AG09319 (cell line): ENCODE measurements around the gene ARVCF.

ENCODE experiments used
- DNase-seq: peaks from one replicate; pipeline ENCODE4 v3.0.0-alpha.2; 2010; ENCODE audit warnings: low read depth; ENCODE audit errors: extremely low read depth
- TF ChIP-seq, protein P1 (sequence below): IDR thresholded peaks from 2 replicates; pipeline ENCODE4 v1.5.1; 2011; ENCODE audit warnings: low read depth, mild to moderate bottlenecking, inconsistent platforms, low read length, moderate library complexity

Gene ARVCF

DNA sequence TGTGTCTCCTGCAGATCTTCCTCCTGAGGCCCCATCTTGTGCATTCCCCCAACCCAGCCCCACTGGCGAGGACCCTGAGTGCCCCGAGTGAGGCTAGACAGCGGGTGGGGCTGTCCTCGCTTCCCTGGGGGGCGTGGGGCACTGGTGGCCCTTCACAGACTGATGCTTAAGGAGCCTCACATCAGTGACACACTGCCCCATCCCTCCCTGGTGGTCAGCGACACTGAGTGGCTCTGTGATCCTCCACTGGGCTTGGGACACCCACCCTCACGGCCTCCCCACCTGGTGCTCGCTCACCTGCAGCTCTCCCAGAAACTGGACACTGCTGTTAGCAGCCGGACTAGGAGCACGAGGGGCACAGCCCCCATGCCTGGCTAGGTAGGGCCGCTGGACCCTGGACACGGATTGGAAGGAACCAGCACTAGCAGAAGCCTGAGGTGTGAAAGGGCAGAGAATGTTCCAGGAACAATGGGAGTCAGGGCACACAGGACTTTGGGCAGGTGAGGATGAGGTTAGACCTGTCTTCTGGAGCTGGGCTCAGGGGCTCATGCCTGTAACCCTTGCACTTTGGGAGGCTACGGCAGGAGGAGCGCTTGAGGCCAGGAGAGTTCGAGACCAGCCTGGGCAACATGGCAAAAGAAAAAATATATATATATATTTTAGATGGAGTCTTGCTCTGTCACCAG, 51.8 kb downstream of the ARVCF start:
- no peak for DNase-seq
- TF ChIP-seq, protein P1, sequence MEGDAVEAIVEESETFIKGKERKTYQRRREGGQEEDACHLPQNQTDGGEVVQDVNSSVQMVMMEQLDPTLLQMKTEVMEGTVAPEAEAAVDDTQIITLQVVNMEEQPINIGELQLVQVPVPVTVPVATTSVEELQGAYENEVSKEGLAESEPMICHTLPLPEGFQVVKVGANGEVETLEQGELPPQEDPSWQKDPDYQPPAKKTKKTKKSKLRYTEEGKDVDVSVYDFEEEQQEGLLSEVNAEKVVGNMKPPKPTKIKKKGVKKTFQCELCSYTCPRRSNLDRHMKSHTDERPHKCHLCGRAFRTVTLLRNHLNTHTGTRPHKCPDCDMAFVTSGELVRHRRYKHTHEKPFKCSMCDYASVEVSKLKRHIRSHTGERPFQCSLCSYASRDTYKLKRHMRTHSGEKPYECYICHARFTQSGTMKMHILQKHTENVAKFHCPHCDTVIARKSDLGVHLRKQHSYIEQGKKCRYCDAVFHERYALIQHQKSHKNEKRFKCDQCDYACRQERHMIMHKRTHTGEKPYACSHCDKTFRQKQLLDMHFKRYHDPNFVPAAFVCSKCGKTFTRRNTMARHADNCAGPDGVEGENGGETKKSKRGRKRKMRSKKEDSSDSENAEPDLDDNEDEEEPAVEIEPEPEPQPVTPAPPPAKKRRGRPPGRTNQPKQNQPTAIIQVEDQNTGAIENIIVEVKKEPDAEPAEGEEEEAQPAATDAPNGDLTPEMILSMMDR, result no peak

DNA sequence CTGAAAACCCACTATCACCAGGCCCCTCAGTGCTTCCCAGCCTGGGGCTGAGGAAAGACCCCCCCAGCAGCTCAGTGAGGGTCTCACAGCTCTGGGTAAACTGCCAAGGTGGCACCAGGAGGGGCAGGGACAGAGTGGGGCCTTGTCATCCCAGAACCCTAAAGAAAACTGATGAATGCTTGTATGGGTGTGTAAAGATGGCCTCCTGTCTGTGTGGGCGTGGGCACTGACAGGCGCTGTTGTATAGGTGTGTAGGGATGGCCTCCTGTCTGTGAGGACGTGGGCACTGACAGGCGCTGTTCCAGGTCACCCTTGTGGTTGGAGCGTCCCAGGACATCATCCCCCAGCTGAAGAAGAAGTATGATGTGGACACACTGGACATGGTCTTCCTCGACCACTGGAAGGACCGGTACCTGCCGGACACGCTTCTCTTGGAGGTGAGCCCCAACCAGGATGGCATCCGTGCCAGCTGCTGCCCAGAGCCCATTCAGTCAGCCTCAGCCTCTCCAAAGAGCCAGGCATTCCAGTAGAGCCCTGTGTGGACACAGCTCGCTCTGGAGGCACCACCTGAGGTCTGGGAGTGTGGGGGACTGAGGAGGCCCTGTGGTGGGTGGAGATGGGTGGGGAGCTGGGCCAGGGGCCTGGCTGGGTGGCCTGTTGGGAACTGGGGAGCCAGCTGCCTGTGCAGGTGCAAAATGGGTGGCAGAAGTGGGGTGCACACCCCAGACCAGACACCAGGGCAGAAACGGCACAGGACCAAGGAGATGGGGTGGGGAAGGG, 52.6 kb downstream of the ARVCF start:
- no peak for DNase-seq
- TF ChIP-seq, protein P1, result no peak

DNA sequence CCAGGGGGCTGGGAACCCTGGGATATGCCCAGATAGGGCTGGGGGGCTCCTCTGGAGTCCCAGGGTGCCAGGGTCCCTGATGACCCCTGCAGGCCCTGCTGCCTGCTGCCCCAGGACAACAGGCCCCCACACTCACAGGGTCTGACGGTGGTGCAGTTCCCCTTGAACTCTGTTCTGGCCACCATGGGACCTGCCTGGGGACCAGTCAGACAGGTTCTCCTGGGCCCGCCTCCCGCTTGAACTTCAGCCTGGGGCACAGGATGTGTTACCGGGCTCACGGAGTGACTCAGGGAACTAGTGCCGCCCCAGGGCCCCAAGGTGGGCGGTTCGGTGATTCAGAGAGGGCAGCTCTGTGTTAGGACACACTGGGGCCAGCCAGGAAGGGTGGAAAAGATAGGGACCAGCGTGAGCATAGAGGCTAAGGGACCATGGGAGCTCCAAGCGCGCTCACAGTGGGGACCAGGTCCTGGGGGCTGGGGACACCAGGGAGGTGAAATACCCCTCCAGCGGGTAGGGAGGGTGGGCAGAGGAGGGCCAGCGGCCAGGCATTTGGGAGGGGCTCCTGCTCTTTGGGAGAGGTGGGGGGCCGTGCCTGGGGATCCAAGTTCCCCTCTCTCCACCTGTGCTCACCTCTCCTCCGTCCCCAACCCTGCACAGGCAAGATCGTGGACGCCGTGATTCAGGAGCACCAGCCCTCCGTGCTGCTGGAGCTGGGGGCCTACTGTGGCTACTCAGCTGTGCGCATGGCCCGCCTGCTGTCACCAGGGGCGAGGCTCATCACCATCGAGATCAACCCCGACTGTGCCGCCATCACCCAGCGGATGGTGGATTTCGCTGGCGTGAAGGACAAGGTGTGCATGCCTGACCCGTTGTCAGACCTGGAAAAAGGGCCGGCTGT, 53.5 kb downstream of the ARVCF start:
- DNase-seq, result no peak
- TF ChIP-seq, protein P1, result no peak

DNA sequence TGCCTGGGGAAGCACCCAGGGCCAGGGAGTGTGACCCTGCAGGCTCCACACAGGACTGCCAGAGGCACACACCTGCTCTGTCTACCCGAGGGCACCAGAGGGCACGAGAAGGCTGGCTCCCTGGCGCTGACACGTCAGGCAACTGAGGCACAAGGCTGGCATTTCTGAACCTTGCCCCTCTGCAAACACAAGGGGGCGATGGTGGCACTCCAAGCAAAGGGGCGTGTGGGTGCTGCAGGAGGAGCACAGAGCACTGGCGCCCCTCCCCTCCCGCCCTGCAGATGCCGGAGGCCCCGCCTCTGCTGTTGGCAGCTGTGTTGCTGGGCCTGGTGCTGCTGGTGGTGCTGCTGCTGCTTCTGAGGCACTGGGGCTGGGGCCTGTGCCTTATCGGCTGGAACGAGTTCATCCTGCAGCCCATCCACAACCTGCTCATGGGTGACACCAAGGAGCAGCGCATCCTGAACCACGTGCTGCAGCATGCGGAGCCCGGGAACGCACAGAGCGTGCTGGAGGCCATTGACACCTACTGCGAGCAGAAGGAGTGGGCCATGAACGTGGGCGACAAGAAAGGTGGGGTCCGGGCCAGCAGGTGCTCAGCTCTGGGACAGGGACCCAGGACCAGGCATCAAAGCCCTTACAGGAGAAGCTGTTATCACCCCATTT, 54.2 kb downstream of the ARVCF start:
- TF ChIP-seq, protein P1, result peak; percentile 69
- no peak for DNase-seq

DNA sequence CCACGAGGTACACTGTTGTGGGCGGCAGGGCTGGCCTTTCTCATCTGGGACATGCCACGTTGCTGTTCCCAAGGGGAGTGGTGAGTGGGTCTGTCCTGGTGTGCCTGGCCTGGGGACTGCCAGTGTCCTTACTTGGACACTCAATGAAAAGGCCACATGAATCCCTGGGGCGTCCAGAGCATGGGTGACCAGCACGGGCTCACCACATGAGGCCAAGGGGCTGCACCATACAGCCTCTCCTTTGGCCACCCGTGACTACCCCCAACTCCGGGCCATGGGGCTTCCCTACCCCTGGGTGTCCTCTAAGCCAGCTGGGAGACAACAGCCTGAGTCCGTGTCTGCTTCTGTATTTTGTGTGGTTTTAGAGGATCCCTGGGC, 54.8 kb downstream of the ARVCF start:
- TF ChIP-seq, protein P1, result no peak
- no peak for DNase-seq

DNA sequence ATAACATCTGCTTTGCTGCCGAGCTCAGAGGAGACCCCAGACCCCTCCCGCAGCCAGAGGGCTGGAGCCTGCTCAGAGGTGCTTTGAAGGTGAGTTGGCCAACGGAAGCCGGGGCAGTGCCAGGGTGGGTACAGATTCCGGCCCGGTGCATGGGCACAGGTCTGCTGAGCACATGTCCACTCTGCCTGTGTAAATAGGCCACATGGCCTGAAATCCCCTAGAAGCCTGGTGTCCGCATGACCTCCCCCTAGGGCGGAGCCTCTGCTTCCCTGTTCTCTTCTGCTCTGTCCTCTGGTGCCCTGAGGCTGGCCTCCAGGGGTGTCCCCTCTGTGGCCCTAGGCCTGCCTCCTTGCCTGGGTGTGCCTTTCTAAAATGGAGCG, 55.4 kb downstream of the ARVCF start:
- TF ChIP-seq, protein P1, result no peak
- DNase-seq, result no peak
